Left ventricle myocardium superior (tissue), 1 donor: ENCODE results near the gene COL18A1. TPM values are rescaled to one million over a fixed set of nuclear protein-coding genes. Genes with fewer than 3 reads are reported as not detected.

ENCODE experiments used
- ATAC-seq: fragments of 200-7000 bp; cut with Tn5 transposase; one replicate; pipeline ENCODE4 v1.9.1; 2020; ENCODE audit warnings: mild to moderate bottlenecking, moderate library complexity
- DNase-seq: peaks from one replicate; pipeline ENCODE4 v3.0.0-alpha.2; 2020
- intact Hi-C: fragments of 100-400 bp; cut with micrococcal nuclease; formaldehyde crosslinking; loops from one replicate; pipeline ENCODE4 v1.11.0; 2022
- total RNA-seq: library from RNA; stranded (reverse); fragmentation: NEBNext Ultra II Directional; extraction: Animal tissue kit (Norgen Biotek cat#: 25700); gene quantifications from one replicate; pipeline ENCODE4 v1.2.1, GENCODE V29; 2021
- donor health status: DM: no; HTN: yes; CAD: no; lungs with severe emphysema.

The COL18A1 gene
- total RNA-seq, 1 donor from 2014 or later, result 52.4 TPM

DNA sequence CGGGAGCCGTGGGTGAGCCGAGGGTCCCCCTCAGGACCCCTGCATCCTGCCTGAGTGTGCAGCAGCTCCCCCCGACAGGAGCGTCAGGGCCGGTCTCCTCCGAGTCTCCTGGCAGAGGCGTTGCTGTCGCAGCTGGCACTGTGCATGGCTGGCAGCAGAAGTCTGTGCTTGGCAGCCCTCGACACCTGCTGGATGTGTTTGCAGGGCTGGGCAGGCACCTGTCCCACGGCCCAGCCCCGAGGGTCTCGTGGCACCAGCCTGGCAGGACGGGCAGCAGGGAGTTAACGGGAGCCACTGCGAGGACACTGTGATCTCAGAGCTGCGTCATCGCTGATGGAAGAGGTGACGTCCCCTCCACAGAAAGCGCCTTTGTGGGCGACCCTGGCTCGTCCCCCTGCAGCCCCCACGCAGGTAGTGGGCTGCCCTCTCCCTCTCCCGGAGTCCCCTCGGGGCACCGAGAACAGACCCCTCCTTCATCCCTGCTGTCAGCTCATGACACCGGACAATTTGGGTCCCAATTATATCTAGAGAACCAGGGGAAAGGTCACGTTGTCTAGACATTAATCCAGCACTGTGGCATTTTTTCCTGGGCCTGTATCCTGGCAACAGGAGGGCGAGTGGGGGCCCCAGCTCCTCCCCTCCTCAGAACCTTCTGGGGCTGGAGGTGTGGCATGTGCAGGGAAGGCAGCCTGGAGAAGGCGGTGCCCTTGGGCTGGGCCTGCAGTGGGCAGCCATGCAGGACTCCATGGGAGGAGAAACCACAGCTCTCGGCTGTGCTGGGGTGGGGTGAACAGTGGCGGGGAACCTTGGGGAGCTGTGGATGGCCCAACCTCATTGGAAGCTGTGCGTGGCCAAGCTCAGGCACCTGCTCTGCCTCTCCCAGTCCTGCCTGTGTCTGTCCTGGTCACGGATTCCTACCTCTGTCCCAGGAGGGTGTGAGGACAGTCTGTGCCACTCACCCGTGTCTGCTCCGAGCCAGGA is 15.4 kb downstream of the COL18A1 start:
- intact Hi-C loops, result no loop called here
- ATAC-seq, result peak; percentile 80
- peak; percentile 81 for DNase-seq

DNA sequence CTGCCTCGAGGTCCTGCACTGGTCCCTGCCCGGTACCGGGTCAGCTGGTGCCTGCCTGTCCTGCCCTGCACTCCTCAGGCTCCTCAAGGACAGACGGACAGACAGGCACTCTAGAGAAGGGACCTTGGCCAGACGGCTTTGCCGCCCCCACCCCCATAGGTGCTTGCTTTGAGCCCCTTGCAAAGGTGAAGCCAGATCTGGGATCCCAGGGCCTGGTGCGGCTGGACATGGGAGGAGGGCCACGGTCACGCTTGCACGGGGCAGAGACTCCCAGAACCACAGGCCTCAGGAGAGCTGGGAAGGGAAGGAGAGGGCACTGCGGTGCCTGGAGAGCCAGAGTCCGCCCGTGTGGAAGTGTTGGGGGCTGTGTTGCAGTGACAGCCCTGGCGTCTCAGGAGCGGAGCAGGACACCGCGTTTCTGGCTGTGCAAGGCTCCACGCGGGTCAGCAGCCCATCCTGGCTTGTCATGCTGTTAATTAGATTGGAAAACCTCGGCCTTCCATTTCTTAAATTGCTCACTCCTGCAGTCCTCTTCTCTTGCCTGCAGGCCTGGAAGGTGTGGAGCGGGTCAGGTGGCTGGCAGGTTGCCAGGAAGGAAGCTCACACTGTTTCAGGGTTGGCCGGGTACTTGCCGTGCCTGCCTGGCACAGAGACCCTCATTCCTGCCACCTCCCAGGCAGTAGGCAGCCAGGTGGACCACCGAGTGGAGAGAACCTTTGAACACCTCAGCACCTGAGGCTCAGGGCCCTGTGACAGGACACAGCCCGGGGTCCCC is 16.3 kb downstream of the COL18A1 start:
- DNase-seq, result peak; percentile 43
- intact Hi-C loops, result no loop called here
- ATAC-seq, result peak; percentile 31

DNA sequence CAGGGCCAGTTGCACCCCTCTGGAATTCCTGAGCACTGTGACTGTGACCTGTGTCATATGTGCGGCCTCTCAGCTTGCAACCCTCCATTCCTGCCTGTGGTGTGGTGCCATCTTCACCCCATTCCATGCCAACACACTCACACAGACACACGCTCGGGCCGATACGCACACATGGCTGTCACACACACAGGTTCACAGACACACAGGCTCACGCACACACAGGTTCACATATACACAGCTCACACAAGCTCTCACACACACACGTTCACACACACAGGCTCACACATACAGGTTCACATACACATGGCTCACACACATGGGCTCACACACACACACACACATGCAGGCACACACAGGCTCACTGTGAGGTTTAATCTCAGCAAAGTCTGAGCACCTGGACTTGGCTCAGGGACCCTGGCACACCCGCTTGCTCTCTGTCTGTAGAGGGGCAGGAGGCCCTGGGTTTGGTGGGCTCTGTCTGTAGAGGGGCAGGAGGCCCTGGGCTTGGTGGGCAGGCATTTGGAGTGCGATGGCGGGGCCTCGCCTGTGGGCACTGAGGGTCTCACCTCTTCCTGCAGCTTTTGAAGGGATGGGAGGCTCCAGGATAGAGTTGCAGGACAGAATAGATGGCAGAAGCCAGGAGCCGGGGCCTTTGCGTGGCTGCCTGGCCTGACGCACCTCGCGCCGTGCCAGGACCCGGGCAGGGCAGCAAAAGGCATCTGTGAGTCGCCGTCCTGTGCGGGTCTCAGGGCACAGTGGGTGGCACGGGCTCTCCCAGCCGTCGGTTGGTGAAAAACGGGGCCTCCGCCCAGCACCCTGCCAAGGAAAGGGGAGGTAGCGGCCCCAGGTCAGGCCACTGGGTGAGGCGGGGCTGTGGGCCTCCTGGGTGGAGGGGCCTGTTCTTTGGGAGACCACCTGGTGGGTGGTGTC is 17.1 kb downstream of the COL18A1 start:
- peak; percentile 25 for DNase-seq
- intact Hi-C loops, result no loop called here
- no peak for ATAC-seq

DNA sequence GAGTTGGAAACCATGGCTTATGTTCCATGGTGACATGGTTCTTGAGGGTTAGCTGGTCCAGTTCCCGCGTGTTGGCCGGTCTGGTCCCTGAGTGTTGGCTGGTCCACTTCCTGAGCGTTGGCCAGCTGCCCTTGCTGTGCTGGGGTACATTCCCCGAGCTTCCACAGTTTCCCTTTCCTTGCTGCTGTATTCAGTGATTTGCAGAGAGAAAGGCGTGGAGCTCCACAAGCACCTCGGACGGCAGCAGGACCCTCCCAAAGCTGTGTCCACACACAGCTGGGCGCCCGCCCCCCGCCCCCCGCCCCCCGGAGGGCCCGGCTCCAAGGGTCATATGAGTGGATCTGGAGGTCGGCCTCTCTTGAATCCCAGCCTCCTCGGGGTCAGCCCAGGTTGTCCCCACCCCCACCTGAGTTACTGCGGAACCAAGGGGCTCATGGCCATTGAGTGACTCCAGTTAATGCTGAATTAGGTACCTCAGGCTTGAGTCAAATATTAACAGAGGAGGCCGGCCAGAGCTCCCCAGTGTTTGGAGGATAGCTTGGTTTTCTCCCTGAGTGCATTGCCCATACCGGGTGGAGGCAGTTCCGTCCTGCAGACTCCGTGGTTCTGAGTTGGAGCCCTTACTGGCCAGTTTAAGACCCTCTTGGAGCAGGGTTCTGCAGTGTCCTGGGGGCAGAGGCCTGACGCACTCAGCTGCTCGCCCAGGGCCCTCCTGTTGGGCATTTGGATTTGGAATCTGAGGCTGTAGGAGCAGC is 18.4 kb downstream of the COL18A1 start:
- DNase-seq (peak; percentile 32), ATAC-seq (no peak)
- intact Hi-C loops, result no loop called here

DNA sequence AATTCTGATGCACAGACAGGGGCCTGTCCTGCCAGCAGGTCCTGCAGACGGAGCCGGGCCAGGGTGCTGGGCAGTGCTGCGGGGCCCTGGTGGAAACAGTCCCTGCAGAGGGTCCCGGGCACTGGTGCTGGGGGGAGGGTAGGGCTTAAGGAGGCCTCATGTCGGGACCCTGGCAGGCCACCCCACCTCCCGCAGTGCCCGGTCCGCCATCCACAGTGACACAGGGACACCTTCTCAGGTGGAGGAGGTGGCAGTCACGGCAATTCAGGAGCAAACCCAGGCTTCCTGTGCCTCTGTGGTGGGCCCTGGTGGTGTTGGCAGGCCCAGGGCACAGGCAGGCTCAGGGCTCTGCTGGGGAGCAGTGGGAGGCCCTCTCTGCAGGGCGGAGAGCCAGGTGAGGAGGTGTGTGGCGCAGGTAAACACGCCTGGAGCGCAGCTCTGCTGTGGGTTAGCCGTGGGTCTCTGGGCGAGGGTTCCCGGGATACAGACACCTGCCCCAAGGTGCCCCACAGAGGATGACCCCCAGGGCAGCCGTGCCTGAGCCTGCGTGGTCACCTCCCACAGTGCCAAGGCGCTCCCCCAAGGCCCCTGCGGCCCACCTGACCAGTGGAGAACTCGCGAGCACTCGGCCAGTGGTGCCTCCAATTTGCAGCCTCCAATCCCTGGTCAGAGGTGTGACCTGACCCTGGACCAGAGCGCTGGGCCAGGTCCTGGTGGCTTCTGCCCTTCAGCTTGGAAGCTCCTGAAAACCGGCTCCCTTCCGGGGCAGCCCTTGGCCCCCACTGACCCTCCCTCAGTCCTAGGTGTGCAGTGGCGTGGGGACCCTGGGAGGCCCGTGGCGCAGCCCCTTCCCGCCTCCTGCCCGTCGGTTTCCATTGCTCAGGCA is 19.2 kb downstream of the COL18A1 start:
- intact Hi-C loops, result no loop called here
- DNase-seq, result peak; percentile 31

DNA sequence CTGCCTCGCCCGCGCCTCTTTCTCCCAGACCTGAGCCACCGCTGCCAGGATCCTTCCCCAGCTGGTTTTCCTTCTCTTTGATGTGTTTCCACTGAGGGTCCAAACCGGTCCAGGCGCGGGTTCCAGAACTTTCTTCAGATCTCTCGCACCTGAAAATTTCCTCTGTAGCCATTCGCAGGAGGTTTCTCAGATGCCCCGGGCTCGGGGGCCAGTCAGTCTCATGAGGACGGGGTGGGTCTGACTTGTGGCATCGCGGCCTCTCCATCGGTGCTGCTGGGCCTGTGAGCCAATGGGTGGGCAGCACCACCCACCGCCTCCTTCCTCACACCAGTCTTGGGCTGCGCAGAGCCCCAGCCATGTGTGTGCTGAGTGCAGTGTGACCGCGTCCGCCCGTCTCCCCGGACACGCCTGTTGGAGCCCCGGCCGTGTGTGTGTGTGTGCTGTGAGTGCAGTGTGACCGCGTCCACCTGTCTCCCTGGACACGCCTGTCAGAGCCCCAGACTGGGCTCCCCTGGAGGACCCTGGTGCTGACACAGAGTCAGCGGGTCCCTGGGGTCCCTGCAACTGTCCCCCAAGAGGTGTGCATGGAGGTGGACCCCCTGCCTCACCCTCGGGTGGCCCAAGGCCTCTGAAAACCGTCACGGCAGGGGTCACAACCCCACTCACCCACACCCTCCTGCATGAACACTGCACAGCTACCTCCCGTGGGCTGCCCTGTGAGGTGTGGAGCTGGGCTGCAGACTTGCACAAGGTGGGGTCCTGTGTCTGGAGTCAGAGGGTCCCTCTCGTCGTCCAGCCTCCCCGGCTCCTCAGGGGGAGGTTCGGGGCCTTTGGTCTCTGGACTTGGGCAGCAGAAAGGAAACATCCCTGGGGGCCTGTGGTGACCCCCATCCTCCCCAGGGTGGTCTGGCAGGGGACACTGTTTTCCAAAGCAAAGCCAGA is 20.2 kb downstream of the COL18A1 start:
- ATAC-seq (no peak), DNase-seq (peak; percentile 26)
- intact Hi-C loops, result no loop called here

More for the DNA sequence above, 19.2 kb downstream of the COL18A1 start:
- ATAC-seq, result no peak

DNA sequence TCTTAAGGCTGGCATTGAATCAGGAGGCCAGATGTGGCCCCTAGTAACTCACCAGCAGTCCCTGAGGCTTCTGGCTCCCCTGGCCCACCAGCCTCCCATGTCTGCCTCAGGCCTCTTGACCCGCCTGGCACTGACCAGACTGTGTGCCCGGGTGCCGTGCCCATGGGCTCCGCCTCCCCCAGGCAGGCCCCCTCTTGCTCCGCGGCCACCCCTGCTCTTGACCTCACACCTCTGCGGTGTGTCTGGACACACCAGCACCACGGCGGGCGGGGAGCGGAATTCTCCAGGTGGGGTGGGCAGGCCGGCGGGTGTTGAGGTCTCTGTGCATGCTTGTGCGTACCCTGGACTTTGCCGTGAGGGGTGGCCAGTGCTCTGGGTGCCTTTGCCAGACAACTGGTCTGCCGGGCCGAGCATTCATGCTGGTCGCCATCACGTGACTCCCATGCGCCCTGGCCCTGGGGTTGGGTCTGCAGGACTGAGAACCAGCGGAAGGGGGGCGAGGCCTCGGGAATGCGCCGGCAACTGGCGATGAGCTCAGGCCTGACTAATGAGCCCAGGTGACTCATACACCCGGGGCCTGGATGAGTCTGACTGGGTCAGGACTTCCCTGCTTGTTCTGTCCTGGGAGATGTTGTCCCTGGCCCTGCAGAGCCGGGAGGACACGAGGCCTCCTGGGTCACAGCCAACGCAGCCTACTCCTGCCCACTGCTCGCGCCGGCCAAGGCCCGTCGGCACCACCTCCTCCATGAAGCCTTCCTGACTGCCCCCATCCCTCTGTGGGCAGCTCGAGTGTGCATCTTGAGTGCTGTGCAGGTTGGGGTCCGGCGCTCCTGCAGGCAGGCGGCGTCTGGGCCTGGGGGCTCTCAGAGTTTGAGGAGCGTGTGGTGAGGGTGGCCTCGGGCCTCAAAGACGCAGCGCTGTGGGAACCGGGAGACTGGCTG is 22.6 kb downstream of the COL18A1 start:
- DNase-seq (peak; percentile 63), ATAC-seq (peak; percentile 73)
- intact Hi-C loops, result no loop called here

DNA sequence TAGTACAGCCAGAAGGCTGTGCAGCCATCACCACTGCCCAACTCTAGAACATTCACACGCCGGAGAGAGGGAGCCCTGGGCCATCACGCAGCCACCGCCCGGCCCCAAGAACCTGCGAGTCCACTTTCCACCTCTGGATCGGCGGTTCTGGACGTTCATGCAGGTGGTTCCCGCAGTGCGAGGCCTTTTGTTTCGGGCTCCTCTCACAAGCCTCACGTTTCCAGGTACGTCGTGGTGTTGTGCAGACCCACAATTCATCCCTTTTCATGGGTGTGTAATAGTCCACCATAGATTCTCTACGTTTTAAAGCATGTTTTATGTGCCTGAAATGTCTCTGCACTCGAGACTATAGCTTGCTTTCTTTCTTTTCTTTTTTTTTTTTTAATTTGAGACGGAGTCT is 23.6 kb downstream of the COL18A1 start:
- no peak for DNase-seq
- ATAC-seq, result no peak
- intact Hi-C loops, result no loop called here

DNA sequence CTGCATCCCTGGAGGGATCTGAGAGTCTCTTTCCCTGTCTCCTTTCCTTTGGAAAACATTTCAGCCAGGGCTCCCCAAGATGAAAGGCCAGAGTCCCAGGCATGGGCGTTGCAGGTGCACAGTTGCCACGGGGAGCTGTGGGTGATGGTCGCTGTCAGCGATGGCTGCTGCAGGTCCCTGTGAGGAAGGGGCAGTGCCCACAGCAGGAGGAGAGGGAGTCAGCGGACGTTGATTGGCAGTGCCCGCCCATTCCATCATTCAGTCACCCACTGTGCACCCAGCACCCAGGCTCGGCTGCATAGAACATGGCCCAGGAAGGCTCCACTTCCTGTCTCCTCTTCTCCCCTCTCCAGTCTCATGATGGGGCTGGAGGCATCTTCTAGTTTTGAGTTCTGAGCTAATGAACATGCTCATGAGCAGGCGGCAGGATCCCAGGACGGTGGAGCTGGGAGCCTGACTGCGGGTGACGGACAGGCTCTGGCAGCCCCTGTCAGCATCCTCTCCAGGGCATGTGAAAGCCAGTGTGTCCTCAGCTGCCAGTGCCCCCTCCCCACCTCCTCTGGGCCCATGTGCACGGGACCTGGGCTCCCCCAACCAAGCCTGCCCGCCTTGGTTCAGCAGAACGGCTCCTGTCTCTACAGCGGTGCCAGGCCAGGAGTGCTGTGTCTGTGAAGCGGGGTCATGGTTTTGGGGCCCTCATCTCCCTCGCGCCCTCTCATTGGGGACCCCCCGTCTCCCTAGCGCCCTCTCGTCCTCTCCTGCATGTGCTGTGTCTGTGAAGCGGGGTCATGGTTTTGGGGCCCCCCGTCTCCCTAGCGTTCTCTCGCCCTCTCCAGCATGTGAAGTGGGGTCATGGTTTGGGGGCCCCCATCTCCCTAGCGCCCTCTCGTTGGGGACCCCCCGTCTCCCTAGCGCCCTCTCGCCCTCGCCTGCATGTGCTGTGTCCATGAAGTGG is 24.5 kb downstream of the COL18A1 start:
- DNase-seq, result no peak
- intact Hi-C loops, result no loop called here

DNA sequence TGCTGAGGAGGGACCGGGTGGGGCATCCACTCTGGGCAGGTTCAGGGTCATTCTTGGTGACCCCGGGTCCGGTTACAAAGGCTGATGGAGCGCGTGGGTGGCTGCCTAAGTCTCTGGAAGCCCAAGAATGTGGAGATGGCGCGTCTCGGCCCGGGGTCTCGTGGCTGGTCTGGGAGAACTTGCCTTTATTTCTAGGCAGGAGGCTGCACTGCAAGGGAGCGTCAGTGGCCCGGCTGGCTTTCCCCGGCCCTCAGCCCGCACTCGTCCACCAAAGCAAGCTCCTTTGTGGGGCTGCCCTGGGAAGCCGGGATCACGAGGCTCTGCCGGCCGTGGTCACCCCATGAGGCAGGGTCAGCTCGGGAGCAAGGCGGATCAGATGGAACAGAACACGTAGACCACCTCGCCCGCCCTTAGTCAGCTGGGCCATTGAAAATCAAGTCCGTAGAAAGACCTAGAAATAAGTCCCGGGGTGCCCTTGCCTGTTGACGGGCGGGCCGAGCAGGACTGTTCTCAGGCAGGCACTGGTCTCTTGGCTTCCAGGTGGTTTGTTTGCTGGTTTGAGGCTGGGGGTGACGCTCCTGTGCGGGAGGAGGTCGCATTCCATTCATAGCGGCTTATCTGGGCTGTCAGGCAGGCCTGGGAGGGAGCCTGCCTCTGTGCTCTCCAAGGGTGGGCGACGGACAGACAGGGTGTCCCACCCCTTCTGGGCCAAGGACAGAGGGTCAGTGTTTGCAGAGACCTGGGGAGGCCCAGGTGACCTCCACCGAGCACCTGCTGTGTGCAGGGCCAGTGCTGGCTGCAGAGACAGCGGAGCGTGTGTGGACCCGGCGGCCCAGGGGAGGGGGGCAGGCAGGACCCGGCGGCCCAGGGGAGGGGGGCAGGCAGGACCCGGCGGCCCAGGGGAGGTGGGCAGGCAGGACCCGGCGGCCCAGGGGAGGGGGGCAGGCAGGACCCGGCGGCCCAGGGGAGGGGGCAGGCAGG is 25.8 kb downstream of the COL18A1 start:
- ATAC-seq (no peak), DNase-seq (no peak)
- intact Hi-C loops, result no loop called here

More for the DNA sequence above, 24.5 kb downstream of the COL18A1 start:
- ATAC-seq, result no peak

DNA sequence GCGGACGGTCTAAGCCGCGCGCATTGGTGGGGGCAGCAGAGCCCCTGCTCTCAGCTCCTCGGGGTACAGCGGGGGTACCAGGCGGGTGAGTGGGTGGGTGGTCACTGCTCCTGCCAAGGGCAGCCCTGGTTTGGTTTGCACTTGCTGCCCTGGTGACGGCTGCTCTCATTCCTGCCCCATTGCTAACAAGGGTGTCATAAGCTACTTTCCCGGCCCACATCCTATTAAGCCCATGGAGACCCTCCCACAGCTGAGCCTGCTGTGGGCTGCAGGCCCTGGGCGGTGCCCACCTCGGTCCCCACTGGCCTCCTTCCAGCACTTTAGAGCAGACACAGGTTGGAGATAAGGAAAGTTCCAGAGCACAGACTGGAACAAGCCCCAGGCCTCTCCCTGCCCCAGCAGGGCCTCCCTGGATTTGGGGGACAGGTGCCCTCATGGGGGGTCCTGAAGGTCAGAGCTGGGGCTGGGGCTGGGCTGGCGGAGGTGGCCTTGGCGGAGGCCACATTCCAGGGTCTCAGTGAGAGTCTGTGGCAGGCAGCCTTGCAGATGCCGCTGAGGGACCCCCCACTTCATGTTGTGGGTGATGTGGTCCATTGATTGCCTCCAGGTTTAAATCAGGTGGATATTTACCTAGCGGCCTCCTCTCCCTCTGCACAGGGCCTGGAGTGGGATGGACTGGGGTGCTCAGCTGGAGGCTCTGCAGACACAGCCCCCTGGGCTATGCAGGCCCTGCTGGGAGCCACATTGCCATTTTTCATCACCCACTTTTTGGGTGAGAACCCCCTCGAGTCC is 27.0 kb downstream of the COL18A1 start:
- ATAC-seq (no peak), DNase-seq (no peak)
- intact Hi-C loops, result no loop called here

DNA sequence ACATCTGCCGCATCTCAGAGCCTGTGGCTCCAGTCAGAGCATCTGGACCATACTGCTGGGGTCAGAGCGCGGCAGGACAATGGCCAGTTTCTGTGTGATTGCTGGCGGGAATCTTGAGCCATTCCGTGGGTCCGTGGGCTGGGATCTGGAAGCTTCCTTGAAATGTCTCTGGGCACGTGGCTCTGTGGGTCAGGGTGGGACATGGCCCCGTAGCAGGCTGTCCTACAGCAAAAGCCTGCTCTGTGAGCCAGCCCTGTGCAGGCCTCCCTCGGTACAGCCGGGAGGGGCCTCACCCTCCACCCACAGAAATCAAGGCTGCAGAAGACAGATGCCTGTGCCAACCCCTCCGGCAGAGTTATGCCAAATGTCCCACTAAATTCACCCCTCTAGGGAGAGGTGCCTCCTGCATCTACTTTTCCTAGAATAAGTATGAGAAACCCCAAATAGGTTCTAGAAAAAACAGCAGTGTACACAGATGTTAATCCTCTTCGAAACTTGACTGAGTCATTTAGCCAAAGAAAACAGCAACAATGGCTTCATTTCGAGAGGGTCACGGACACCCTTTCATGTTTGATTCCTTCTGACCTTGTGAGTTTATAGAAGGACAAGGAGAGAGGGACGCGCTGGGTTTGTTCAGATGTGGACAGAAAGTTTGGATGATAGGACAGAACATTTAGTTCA is 27.8 kb downstream of the COL18A1 start:
- DNase-seq (no peak), ATAC-seq (peak; percentile 65)
- intact Hi-C loops, result no loop called here
